NCI-H748 (cell line): ENCODE data around the gene CBL.
A peak's percentile ranks its signal among the peaks of the same experiment; 100 is the strongest.
"Not testable (repeated sequence)": the region's sequence is repeated elsewhere in the genome, so short reads cannot be mapped to it uniquely, and the experiment has no call there.

Experiments used
- DNase-seq: peaks from one replicate; lab custom pipeline; 2025; ENCODE audit not compliant: unreplicated experiment; lab: John Stamatoyannopoulos, UW

CBL gene

DNA sequence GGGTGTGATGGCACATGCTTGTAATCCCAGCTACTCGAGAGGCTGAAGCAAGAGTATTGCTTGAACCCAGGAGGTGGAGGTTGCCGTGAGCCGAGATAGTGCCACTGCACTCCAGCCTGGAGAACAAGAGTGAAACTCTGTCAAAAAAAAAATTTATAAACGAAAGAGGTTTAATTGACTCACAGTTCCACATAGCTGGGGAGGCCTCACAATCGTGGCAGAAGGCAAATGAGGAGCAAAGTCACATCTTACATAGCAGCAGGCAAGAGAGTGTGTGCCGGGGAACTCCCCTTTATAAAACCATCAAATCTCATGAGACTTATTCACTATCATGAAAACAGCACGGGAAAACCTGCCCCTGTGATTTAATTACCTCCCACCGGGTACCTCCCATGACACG is 21.7 kb upstream of the CBL start:
- DNase-seq = not testable (repeated sequence)

DNA sequence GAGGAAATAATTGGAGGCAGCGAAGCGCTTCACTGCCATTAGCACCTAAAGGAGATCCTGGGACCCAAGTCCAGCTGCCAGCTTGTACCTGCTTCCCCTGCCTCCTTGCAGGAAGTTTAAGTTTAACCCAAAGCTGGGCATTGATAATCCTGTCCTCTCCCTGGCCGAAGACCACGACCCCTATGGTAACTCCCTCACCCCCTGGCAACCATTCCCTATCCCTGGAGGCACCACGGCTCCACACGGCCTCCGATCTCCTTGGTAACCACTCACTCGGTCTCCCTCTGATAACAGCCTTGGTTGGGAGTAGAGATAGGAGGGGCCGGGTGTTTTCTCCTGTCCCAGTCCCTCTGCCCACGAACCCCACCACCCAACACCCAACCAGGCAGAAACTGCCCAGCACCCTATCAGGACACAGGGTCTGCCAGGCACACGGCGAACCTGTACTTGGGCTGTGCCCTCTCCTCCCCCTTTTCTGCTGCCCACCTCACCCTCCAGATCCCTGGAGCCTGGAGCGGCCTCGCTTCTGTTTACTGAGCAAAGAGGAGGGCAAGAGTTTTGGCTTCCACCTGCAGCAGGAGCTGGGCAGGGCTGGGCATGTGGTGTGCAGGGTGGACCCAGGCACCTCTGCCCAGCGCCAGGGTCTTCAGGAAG is 20.0 kb upstream of the CBL start:
- DNase-seq = no peak

DNA sequence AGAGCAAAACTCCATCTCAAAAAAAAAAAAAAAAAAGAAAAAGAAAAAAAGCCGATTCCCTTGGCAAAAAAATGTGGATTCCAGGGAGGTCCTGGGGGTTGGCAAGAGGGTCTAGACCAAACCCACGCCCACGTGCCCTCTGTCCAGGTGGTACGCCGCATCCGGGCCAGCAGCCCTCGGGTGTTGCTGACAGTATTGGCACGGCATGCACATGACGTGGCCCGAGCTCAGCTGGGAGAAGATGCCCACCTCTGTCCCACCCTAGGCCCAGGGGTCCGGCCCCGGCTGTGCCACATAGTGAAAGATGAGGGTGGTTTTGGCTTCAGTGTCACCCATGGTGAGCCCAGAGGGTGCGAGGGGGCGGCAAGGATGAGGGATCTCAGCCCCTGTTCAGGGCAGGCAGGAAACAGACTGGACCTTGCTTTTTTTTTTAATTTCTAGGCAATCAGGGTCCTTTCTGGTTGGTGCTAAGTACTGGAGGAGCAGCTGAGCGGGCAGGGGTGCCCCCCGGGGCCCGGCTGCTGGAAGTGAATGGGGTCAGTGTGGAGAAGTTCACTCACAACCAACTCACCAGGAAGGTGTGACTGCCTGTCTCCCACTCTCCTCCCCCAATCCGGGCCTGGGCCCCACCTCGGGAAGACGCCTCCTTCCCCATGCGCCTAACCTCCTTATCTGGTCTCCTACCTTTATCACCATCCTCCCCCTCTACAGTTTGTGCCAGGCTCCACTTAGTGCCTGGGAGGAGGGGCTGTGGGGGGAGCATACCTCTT is 18.8 kb upstream of the CBL start:
- DNase-seq = no peak

DNA sequence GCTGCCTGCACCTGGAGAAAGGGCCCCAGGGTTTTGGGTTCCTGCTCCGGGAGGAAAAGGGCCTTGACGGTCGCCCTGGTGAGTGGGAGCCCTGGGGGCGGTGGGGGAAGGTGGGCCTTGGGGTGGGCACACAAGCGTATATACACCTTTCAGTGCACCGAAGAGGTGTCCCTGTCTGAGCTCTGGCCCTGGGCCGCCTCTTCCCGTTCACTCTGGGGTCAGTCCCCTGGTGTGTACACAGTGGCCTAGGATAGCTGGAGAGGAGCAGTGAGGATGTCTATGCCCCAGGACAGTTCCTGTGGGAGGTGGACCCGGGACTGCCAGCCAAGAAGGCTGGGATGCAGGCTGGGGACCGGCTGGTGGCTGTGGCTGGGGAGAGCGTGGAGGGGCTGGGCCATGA is 18.1 kb upstream of the CBL start:
- DNase-seq = no peak

DNA sequence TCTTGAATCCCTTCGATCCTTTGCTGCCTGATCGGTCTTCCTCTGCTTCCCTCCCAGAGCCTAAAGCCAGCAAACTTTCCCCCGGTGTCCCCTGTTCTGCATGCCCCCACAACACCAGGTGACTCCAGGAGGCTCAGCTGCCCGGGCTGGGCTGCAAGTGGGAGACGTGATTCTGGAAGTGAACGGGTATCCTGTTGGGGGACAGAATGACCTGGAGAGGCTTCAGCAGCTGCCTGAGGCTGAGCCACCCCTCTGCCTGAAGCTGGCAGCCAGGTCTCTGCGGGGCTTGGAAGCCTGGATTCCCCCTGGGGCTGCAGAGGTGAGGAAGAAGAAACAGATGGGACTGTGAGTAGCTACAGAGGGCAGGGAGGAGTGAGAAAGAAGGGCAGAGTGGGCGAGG is 17.3 kb upstream of the CBL start:
- no peak for DNase-seq

DNA sequence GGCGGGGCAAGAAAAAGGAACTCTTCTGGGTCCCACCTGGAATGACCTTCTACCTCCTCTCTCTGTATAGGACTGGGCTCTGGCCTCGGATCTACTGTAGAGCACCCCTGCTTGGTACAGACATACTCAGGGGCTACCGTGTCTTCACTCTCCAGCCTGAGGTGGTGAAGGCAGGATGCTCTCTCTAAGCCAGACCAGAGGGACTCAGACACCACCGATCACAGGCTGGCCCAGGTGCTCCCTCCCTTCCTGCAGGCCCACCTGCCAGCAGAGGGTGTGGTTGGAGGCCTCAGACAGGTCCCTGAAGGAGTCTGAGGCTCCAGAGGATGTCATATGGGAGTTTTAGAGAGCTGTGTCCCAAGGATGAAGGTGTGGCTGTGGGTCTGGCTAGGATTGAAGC is 16.7 kb upstream of the CBL start:
- no peak for DNase-seq

DNA sequence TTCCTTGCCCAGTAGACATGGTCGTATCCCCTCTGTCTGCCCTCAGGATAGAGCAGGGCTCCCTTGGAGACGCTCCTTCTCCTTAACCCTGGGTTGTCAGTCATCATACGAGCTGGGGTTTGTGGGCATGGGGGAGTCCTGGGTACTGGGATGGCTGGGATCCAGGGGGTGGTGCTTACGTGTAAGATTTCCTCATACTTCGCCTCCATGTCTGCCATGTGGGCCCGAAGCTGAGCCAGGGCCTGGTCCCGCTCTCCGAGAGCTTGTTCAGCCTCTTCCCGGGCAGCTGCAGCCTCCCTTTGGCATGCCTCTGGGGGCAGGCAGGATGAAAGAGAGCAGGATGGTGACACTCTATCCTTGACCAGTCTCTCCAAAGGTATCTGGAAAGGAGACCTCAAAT is 15.6 kb upstream of the CBL start:
- no peak for DNase-seq

DNA sequence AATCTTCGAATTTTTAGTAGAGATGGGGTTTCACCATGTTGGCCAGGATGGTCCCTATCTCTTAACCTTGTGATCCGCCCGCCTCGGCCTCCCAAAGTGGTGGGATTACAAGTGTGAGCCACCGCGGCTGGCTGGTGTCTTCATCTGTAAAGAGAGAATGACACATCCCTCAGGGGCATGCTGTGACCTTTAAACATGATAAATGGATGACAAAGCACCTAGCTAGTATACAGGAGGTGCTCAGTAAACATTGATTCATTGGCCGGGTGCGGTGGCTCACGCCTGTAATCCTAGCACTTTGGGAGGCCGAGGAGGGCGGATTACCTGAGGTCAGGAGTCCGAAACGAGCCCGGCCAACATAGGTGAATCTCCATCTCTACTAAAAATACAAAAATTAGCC is 14.9 kb upstream of the CBL start:
- DNase-seq = not testable (repeated sequence)

DNA sequence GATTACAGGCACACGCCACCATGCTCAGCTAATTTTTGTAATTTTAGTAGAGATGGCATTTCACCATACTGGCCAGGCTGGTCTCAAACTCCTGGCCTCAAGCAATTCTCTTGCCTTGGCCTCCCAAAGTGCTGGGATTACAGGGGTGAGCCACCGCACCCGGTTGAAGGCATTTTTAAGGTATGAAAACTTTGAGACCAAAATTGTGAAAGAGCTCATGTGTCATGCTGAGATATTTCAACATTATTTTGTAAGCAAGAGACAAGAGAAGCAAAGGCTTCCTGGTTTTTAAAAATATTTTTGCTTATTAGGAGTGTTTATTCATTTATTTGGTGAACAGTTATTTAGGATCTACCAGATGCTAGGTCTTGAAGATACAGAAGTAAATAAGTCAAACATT is 14.0 kb upstream of the CBL start:
- no peak for DNase-seq

DNA sequence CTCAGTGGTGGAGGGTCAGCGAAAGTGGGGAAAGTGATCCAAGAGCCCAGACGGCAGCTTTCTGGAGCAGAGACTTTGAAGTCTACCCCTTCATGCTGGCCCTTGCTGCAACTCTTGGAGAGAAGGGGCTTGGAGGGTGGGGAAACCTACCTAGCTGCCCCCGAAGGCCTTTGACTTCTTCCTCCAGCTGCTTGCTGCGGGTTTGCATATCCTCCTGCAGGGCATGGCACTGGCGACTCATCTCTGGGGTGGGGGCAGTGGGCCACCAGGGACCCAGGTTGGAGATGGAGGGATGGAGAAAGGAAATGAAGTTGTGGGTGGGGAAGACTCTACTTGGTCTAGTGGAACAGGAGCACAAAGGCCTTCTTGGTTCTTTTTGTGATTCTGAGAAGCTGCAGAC is 13.1 kb upstream of the CBL start:
- DNase-seq = no peak

DNA sequence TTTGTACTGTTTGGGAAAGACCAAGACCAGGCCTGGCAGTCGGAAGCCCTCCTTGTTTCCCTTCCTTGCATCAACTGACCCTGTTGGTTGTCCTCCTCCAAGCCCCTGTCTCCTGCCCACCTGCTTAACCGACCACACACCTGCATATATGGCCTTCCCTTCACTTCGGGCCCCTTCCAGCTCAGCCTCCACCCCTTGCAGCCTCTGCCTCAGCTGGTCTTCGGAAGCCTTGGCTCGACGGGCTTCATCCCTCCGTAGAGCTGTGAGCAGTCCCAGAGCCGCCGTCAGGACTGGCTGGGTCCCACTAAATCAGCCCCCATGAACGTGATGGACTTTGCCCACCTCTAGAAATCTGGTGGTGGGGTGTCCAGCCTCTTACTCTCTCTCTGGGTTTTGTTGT is 12.5 kb upstream of the CBL start:
- DNase-seq = no peak

DNA sequence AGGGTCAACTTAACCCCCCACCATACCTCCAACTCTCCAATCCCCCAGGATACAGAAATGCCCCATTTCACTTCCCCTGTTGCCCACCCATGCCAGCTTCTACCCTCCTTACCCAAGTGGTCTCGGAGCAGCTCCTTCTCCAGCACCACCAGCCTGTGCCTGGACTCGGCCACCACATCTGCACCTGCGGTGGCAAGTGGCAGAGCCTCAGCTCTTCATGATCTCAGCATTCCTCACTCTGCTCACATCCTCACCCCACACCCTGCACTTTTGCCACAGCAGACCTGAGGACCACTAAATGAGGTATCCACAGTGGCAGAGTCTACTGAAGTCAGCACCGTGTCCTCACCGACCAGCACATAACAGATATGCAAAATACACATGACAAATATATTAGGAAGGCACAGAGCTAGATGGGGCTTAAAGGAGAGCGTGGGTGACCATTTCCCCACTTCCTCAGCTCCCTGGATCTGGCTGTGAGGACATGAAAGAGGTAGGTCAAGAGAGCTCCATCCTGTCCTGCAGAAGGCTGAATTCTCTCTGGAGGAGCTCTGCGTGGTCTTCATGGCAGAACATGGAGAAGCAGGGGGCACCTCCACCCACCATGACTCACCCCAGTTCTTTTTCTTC is 11.2 kb upstream of the CBL start:
- no peak for DNase-seq

DNA sequence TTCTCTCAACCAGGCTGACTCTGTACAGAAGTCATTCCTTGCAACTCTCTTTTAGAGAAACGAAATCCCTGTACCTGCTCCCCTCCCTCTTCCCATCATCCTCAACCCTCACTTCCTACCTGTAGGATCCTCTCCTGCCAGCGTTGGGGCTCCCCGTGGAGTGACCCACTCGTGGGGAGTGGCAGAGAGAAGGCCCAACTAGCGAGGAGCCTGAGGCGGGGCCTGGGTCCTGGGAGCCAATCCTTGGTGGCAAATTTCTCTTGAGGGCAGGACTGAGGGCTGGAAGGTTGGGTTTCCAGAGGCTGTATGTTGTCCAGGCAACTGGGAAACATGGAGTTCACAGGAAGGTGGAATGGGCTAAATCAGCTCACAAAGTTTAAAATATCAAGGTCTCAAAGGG is 10.5 kb upstream of the CBL start:
- peak; percentile 67 for DNase-seq

DNA sequence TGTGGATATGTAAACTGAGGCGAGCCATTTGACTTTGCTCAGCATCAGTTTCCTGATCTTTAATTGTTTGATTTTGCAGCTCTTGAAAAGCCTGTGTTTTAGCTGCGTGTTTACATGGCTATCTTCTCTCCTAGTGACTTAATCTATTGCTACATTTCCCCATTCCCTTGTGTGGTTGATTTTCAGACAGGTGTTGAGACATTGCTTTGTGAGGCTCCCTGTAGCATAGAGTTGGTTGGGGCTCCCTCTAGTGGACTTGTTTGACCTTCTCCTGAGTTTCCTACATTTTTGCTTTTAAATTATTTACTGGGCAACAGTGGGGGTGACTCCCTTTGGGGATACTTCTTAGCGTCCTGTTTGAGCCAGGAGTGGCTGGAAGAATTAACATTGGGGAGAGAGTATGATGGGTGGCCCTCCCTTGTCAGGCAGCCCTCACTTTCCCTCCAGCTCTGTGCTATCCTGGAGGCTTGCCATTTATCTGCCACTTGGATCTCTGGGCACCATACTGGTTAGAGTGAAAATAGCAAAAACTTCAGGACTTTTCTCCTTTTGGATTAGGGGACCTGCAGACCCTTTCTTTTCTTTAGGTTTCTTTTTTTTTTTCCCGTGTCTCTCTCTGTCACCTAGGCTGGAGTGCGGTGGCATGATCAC is 9.2 kb upstream of the CBL start:
- peak; percentile 73 for DNase-seq

DNA sequence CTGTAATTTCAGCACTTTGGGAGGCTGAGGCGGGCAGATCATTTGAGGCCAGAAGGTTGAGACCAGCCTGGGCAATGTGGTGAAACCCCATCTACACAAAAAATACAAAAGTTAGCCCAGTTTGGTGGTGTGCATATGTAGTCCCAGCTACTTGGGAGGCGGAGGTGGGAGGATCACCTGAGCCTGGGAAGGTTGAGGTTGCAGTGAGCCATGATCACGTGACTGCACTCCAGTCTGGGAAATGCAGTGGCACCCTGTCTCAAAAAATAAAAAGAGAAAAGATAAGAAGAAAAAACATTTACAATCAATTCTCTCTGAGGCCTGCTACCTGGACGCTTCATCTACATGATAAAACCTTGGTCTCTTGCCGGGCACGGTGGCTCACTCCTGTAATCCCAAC is 7.2 kb upstream of the CBL start:
- DNase-seq = no peak

DNA sequence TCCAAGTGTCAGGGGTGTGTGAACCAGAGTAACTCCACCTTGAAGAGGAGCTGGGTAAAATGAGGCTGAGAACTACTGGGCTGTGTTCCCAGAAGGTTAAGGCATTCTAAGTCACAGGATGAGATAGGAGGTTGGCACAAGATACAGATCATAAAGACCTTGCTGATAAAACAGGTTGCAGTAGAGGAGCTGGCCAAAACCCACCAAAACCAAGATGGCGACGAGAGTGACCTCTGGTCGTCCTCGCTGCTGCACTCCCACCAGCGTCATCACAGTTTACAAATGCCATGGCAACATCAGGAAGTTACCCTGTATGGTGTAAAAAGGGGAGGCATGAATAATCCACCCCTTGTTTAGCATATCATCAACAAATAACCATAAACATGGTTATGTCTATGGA is 4.9 kb upstream of the CBL start:
- DNase-seq = not testable (repeated sequence)

DNA sequence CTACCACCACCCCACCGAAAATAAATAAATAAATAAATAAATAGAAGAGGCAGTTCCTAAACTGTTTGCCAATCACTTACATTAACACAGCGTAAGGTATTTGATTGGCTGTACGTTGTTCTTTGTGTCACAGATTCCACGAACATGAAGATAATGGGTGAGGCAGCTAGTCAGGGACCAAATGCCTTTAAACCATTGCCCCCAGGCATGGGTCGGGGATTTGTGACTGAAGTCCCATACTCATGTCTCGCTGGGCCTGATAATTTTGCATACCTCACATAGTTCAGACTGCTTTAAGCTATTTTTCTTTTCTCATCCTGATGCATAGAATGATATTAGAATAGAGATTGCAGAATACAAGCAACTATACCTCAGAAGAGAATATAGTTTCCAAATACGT is 3.6 kb upstream of the CBL start:
- no peak for DNase-seq

DNA sequence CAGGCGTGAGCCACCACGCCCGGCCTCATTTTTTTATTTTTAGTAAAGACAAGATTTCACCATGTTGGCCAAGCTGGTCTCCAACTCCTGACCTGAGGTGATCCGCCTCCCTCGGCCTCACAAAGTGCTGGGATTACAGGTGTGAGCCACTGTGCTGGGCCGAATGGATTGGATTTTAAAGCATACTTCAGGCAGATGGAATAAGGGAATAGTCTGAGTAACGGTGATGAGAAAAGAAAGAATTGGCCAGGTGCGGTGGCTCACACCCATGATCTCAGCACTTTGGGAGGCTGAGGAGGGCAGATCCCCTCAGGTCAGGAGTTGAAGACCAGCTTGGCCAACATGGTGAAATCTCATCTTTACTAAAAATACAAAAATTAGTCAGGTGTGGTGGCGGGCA is 2.1 kb upstream of the CBL start:
- DNase-seq = no peak

DNA sequence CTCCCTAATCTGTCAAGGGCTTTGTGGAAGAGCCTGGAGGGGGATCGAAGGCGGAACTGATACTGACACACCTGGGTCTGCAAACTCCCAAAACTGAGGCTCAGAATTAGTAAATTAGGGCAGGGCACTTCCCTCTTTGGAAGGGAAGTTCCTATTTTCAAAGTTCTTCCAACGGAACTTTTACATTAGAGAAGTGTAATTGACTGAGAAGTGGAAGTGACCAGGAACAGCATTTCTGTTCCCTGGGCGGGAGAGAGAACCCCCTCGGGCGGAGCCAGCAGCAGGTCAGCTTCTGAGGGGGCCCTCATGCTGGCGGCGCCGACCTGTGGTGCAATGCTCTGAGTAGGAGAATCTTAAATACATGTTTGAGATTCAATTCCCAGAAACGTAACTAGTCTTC is 1.1 kb upstream of the CBL start:
- DNase-seq = no peak

DNA sequence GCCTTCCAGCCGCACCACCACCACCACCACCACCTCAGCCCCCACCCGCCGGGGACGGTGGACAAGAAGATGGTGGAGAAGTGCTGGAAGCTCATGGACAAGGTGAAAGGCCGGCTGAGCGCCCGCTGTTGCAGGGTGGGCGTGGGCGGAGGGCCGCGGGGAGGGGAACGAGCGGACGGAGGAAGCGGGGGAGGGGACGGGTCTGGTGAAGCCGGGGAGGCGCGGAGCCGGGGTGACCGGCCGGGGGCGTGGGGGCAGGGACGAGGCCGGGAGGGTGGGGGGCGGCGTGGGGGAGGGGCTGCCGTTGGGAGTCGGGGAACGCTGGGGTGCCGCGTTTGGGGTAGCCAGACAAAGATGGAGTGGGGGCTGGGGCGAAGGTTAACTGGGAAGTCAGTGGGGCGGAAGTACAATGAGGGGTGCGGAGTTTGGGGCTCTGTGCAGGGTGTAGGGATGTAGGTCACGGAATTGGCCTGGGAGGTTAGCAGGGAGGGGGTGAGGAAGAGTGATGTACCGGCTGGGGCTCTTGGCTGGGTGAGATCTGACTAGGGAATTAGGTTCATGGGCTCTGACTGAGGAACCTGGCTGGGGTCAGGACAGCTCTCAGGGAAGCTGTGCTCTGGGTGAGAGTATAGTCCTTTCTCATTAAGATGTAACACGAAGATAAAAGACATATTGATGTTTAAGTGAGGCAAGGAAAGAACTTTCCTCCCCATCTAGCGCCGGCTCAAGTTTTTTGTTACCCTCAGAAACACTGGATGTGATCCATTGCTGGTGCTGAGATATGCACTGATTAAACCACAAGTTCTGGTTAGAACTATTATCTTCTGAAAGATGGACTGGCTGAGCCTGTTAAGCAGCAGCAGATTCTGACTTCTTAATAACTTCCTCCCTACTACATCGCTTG is 624 bp downstream of the CBL start:
- DNase-seq = peak; percentile 63

DNA sequence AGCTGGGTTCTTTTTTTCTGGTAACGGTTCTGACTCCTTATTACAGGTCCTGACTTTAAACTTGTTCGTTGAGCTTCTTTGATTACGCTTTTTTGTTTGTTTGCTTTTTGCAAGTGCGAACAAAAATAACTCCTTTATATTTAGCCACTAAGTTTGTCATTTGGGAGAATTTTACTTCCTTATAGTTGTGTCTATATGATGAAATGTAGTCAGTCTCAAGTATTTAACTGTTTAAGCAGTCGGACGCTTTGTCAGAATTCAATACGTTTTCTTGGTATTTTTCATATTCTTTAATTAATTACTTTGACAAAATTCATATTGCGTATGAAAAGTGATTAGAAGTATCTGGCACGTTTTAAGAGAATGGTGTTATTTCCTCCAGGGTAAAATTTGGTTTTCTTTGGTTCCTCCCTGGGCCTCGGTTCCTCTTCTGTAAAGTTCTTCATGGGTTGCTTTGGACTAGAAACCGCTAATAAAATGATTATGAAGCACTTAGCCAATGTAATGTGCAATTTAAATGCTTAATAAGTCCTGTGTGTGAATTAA is 1.3 kb downstream of the CBL start:
- no peak for DNase-seq
